Vagina (tissue), 2 donors: ENCODE measurements around the gene LTBP2. TPM values are rescaled to one million over a fixed set of nuclear protein-coding genes. Genes with fewer than 3 reads are reported as not detected.

ENCODE experiments used
- DNase-seq, 2 donors: peaks; one replicate each; pipeline ENCODE4 v3.0.0-alpha.2; 2017; ENCODE audit errors: extremely low spot score in 2 of 2
- H3K27ac ChIP-seq: fragments of 200-600 bp; sonication (generic); one replicate; pipeline ENCODE4 v1.5.1; 2019
- H3K27me3 ChIP-seq: fragments of 200-600 bp; sonication (generic); one replicate; pipeline ENCODE4 v1.5.1; 2019
- H3K36me3 ChIP-seq, 2 donors: fragments of 200-600 bp; sonication (generic); one replicate each; pipeline ENCODE4 v1.5.1; 2017 to 2019
- H3K4me1 ChIP-seq: fragments of 200-600 bp; sonication (generic); one replicate; pipeline ENCODE4 v1.5.1; 2019
- H3K4me3 ChIP-seq, 2 donors: fragments of 200-600 bp; sonication (generic); 1 replicate in 1 of 2; 2 replicates in 1 of 2; pipeline ENCODE4 v1.5.1; 2016 to 2019
- H3K9me3 ChIP-seq: fragments of 200-600 bp; sonication (generic); one replicate; pipeline ENCODE4 v1.5.1; 2019
- CTCF ChIP-seq, 3 experiments: fragments of 450-650 bp in 2 of 3; fragments of 200-600 bp in 1 of 3; sonication (generic) in 1 of 3; IDR thresholded peaks; one replicate each; pipeline ENCODE4 v1.5.1; 2017 to 2019; ENCODE audit warnings: antibody characterized with exemption in 3 of 3, mild to moderate bottlenecking in 2 of 3, moderate library complexity in 2 of 3
- POLR2A ChIP-seq, 2 donors: fragments of 450-650 bp; IDR thresholded peaks; one replicate each; pipeline ENCODE4 v1.6.1; 2017; ENCODE audit warnings: antibody characterized with exemption in 2 of 2, mild to moderate bottlenecking in 2 of 2, moderate library complexity in 2 of 2
- POLR2AphosphoS5 ChIP-seq, 2 donors: sonication (generic); formaldehyde crosslinking; IDR thresholded peaks; one replicate each; pipeline ENCODE4 v1.9.0; 2017; ENCODE audit warnings: antibody characterized with exemption in 2 of 2, mild to moderate bottlenecking in 2 of 2, low read depth in 1 of 2; ENCODE audit not compliant: insufficient read depth in 1 of 2
- intact Hi-C: fragments of 100-400 bp; cut with DNase I; formaldehyde crosslinking; loops from one replicate; pipeline ENCODE4 v1.15.1; 2023
- total RNA-seq: library from RNA; depleted of rRNA; stranded (reverse); fragments of >200 nt; gene quantifications from one replicate; pipeline ENCODE4 v1.2.3, GENCODE V29; 2016

The LTBP2 gene
- total RNA-seq, 1 donor from 2014 or later: 52.5 TPM

- DNase-seq: no peak
- no peaks in the 10 kb centered on the region for H3K27me3 ChIP-seq
- no peak overlapping the region for H3K4me3 ChIP-seq
- H3K36me3 ChIP-seq: no peaks in the 10 kb centered on the region
- H3K27ac ChIP-seq: no peak overlapping the region
- no peak for TF ChIP-seq POLR2AphosphoS5 (IDR thresholded peaks at IDR 0.05; ENCODE audit: insufficient read depth in 1 of 2, low read depth in 1 of 2)
- intact Hi-C loops: no loop called here
- peaks cover 13% of the 10 kb centered on the region for H3K4me1 ChIP-seq
- no peaks in the 10 kb centered on the region for H3K9me3 ChIP-seq
Measured at GRCh38 chr14:74558655-74559054, 53.4 kb downstream of the LTBP2 start.

GRCh38 chr14:74557691-74558090 lies 54.3 kb downstream of the LTBP2 start:
- no peak overlapping the region for H3K27ac ChIP-seq
- intact Hi-C loops: no loop called here
- no peak for TF ChIP-seq POLR2A (IDR thresholded peaks at IDR 0.05)
- TF ChIP-seq POLR2AphosphoS5 (IDR thresholded peaks at IDR 0.05; ENCODE audit: insufficient read depth in 1 of 2, low read depth in 1 of 2): no peak
- no peak for TF ChIP-seq CTCF (IDR thresholded peaks at IDR 0.05)

GRCh38 chr14:74555476-74556050 lies 56.5 kb downstream of the LTBP2 start:
- Histone ChIP-seq H3K9me3 (no peaks in the 10 kb centered on the region), H3K4me1 (peaks cover 30% of the 10 kb centered on the region), H3K4me3 (no peak overlapping the region), H3K27ac (no peak overlapping the region), H3K36me3 (no peaks in the 10 kb centered on the region), H3K27me3 (no peaks in the 10 kb centered on the region)
- TF ChIP-seq CTCF (IDR thresholded peaks at IDR 0.05) (no peak), POLR2A (IDR thresholded peaks at IDR 0.05) (no peak), POLR2AphosphoS5 (IDR thresholded peaks at IDR 0.05; ENCODE audit: insufficient read depth in 1 of 2, low read depth in 1 of 2) (no peak)
- intact Hi-C loops: no loop called here
- no peak for DNase-seq

More at GRCh38 chr14:74557691-74558090, 54.3 kb downstream of the LTBP2 start:
- Histone ChIP-seq H3K36me3 (no peaks in the 10 kb centered on the region), H3K4me1 (peaks cover 13% of the 10 kb centered on the region), H3K27me3 (no peaks in the 10 kb centered on the region), H3K4me3 (no peak overlapping the region), H3K9me3 (no peaks in the 10 kb centered on the region)
- DNase-seq: no peak

- DNase-seq: no peak
- H3K36me3 ChIP-seq: no peaks in the 10 kb centered on the region
- no peak for TF ChIP-seq CTCF (IDR thresholded peaks at IDR 0.05)
- TF ChIP-seq POLR2AphosphoS5 (IDR thresholded peaks at IDR 0.05; ENCODE audit: insufficient read depth in 1 of 2, low read depth in 1 of 2): no peak
- TF ChIP-seq POLR2A (IDR thresholded peaks at IDR 0.05): no peak
- no peaks in the 10 kb centered on the region for H3K9me3 ChIP-seq
- peaks cover 37% of the 10 kb centered on the region for H3K4me1 ChIP-seq
- H3K4me3 ChIP-seq: no peak overlapping the region
- H3K27ac ChIP-seq: no peak overlapping the region
- intact Hi-C loops: no loop called here
- H3K27me3 ChIP-seq: no peaks in the 10 kb centered on the region
Measured at GRCh38 chr14:74554742-74555362, 57.2 kb downstream of the LTBP2 start.

GRCh38 chr14:74552623-74553022 lies 59.4 kb downstream of the LTBP2 start:
- intact Hi-C loops: no loop called here
- H3K4me1 ChIP-seq: peaks cover 59% of the 10 kb centered on the region
- no peak for DNase-seq
- H3K9me3 ChIP-seq: no peaks in the 10 kb centered on the region
- TF ChIP-seq POLR2A (IDR thresholded peaks at IDR 0.05) (no peak), CTCF (IDR thresholded peaks at IDR 0.05) (no peak), POLR2AphosphoS5 (IDR thresholded peaks at IDR 0.05; ENCODE audit: insufficient read depth in 1 of 2, low read depth in 1 of 2) (peak in 1 of 2 donors; percentile 52)
- peak overlapping the region; percentile 30 for H3K27ac ChIP-seq
- H3K27me3 ChIP-seq: no peaks in the 10 kb centered on the region
- no peak overlapping the region for H3K4me3 ChIP-seq
- no peaks in the 10 kb centered on the region for H3K36me3 ChIP-seq
